ENCODE measurements around the gene ABHD16A.

ABHD16A gene

DNA sequence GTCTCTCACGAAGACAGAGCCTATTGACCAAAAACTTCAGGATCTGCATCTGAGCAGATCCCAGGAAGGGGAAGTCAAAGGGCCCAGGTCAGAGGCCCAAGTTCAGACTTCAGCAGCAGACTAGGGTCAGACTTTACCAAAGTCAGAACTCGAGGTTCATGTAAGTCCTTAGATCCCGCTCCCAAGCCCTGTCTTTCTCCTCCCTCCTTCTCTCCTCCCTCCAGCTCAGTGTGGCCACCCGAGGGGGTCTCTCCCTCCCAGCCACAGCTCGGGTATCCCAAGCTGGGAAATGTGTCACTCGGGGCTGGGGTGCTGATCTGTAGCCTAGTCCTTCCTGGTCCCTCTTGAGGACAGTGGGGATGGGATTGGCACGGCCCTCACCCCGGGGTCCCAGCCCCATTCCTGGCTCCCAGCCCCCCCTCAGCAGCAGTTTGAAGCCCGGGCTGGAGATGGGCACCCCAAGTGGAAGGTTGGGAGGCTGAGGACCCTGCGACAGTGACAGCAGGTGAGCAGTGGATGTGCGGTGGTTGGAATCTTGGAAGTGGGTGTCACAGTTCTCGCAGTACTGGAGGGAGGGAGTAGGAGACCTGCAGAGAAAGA lies 40.9 kb downstream of the ABHD16A start:
- DNase-seq (ENCODE audit: low spot score): no peak

DNA sequence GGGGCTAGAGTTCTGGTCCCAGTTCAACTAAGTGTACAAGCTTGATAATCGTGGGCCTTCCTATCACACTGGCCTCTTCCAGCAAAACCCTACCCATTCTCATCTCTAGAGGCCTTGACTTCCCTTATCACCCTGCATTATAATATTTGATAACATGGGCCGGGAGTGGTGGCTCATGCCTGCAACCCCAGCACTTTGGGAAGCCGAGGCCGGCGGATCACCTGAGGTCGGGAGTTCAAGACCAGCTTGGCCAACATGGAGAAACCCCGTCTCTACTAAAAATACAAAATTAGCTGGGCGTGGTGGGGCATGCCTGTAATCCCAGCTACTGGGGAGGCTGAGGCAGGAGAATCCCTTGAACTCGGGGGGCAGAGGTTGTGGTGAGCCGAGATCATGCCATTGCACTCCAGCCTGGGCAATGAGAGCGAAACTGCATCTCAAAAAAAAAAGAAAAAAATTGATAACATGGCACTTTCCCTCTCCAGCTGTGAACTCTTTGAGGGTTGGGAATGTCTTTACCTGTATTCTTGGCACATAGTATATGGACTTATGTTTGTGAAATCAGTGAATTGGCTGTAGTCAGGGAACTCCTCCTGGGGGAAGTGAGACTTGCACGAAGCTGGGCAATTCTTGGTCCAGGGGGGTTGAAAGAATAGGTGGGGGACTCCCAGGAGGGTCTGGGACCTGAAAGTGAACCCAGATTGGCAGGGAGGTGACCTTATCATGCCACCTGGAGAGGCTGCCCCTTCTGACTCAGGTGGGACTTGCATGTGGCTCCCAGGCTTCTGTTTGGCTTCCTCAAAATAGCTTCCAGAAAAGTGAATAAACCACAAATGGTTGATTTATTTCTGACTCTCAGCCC lies 41.6 kb downstream of the ABHD16A start:
- DNase-seq (ENCODE audit: low spot score): no peak

- DNase-seq (ENCODE audit: low spot score): peak; percentile 86
Measured at GRCh38 chr6:31660381-31661261, 42.5 kb downstream of the ABHD16A start, which contains the start of gene C6orf47. C6orf47 (minus strand) TSS chr6:31660778; CDS start chr6:31659947, 831 bp downstream.

- DNase-seq (ENCODE audit: low spot score): no peak
Measured at GRCh38 chr6:31659649-31660380, 43.3 kb downstream of the ABHD16A start.

- DNase-seq (ENCODE audit: low spot score): no peak
Measured at GRCh38 chr6:31658983-31659648, 44.0 kb downstream of the ABHD16A start.

- no peak for DNase-seq (ENCODE audit: low spot score)
Measured at GRCh38 chr6:31658158-31658688, 44.9 kb downstream of the ABHD16A start.

GRCh38 chr6:31657406-31658157 lies 45.5 kb downstream of the ABHD16A start:
- no peak for DNase-seq (ENCODE audit: low spot score)

DNA sequence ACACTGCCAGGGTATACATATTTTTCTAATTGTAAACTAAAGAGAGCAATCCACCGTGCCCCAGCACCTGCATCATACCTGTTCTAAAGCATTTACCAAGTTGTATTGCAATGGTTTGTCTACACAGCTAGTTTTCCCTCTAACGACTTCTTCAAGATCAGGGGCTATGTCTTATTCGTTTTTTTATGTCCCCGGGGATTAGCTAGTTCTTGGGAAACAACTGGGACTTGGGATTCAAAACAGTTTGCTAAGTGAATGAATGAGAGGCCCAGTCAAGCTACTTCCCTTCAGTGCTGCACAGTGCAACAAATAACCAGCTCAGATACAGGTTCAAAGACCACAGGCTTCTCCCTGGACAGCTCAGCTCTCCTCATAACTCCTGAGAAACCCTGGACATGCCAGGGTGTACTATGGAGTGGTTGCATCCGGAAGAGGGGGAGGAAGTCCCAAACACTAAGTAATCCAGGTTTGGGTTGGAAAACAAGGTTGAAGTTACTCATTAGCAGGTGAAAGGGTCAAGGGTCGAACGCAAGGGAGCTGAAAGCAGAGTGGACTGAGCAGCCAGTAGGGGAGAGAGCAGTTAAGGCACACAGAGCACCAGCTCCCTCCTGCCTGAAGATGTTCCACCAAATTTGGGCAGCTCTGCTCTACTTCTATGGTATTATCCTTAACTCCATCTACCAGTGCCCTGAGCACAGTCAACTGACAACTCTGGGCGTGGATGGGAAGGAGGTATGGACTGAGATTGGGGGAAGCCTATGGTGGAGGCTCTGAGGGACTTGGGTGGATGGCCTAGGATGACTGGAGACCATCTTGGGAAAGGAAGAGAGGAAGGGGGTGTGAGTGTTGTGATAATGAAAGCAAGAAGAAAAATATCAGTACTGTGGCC lies 47.5 kb downstream of the ABHD16A start, which contains the start of gene APOM:
Gene APOM (plus strand): TSS at position 546 of the 889 bp plus-strand sequence. CDS start 73 bp downstream, at position 619.
- DNase-seq (ENCODE audit: low spot score): no peak

DNA sequence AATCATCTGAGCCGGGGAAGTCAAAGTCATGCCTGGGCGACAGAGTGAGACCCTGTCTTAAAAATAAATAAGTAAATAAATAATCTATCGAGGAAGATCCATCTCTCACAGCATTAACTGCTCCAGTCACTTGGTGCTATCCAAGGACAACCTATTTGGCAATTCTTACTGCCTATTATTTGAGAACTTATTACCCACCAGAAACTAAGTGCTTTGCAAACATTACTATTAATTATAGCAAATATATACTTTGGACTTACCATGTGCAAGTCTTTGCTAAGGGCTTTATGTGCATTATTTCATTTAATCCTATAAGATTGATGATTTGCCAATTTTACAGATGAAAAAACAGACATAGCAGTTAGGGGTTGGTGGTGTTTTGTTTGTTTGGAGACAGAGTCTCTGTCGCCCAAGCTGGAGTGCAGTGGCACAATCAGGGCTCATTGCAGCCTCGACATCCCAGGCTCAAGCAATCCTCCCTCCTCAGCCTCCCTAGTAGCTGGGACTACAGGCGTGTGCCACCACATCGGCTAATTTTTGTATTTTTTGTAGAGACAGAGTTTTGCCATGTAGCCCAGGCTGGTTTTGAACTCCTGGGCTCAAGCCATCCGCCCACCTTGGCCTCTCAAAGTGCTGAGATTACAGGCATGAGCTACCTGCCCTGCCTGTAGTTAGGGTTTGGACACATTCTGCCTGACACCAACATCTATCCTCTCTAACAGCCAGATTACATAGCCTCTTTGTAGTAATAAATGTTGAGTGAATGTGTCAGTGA lies 48.4 kb downstream of the ABHD16A start:
- no peak for DNase-seq (ENCODE audit: low spot score)

- DNase-seq (ENCODE audit: low spot score): no peak
Measured at GRCh38 chr6:31652925-31653724, 50.0 kb downstream of the ABHD16A start.

GRCh38 chr6:31651602-31652191 lies 51.4 kb downstream of the ABHD16A start:
- DNase-seq (ENCODE audit: low spot score): peak; percentile 78

DNA sequence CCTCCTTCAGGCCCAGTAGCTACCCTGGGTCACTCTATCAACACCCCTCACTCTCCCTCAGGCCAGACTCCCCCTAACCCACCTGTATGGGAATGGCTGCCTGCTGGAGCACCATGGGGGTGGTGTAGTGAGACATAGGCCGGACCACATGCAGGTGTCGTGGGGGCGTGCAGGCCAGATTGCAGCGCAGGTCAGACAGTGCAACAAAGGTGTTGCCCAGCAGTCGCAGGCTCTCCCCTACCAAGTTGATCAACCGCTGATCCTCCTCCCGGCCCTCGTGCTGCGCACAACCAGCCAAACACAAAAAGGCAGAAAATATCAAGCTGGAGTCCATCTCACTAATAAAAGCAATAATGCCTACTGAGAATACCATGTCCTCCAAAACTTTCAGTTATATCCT lies 57.8 kb downstream of the ABHD16A start:
- no peak for DNase-seq (ENCODE audit: low spot score)

DNA sequence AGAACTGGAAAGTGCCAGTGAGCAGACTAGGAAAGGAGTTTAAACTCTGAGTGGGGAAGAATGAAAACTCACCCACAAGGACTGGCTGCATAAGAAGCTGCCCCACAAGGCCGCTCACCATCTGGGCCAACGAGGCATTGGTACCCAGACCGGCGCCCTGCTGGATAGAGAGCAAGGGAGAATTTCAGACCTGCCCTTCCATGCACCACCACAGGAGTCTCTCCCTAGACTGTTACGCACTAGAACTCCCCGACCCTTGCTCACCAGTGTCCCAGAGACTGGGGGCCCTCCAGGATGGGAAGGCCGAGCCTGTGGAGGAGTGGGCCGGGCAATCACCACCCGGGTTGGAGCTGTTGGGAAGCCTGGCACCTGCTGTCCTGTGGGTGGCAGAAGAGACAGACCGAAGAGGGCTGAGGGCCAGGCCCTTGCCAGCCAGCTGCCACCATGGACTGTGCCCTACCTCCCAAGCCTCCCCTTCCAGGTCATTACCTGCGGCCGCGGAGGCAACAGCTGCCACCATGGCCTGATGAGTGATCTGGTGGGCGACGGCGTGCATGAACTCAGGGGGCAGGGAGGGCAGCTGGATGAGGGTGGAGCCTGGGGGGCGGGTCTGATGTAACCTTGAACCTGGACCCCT lies 59.2 kb downstream of the ABHD16A start:
- DNase-seq (ENCODE audit: low spot score): no peak

DNA sequence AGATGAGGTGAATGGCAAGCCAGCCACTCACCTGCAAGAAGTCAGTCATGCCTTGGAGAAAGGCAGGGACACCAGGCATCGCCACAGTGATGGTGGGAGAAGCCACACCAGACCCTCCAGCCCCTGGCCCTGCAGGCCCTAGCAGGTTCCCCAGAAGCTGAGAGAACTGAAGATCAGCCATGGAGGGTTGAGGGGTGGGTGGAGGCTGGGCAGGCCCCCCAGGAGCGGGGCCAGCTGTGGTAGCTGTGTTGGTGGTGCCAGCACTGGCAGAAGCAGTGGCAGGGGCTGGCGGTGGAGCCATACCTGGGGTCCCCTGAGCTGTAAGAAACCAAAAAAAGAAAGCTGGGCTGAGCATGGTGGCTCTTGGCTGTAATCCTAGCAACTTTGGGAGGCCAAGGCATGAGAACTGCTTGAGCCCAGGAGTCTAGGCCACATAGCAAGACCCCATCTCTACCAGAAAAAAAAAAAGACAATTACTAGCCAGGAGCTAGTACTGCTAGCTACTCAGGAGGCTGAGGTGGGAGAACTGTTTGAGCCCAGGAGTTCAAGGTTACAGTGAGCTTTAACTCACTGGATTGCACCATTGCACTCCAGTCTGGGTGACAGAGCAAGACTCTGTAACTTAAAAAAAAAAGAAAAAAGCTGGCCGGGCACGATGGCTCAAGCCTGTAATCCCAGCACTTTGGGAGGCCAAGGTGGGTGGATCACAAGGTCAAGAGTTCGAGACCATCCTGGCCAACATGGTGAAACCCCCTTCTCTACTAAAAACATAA lies 60.1 kb downstream of the ABHD16A start:
- no peak for DNase-seq (ENCODE audit: low spot score)

DNA sequence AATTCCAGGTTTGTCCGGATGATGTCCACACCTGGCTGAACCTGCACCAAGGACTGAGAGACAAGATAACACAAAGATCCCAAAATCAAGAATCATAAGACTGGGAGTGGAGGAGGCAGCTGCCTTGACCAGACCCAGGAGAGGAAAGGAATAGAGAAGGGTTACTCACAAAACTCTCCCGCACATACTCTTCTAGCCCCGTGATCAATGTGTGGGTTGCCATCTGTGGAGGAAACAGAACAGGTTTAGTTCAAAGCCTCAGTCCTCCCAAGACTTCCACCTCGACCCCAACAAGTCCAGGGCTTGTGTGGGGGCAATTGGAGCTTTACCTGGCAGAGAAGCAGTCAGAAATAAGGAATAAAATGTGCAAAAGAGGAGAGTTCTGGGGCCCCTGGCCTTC lies 61.8 kb downstream of the ABHD16A start:
- no peak for DNase-seq (ENCODE audit: low spot score)

DNA sequence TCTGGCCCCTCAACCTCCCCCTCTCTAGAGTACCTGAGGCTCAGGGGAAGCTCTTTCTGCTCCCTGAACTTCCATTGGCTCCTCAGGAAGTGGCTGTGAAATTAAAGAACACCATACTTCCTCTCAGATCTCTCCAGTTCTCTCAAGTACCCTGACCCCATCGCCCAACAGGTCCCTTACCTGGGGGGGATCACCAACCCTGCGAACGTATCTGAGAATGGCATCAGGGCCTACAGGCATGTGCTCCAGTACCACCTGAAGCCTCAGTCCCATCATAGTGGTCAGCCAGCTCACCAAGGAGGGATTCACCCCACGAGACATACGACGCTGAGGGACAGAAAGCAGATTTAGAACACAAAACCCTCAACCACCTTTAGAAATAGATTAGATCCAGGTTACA lies 62.5 kb downstream of the ABHD16A start:
- no peak for DNase-seq (ENCODE audit: low spot score)

All from LoVo (cell line).